HS-5 (cell line): ENCODE data around the gene MAP3K14.

Source experiments
- DNase-seq: peaks from one replicate; pipeline ENCODE4 v3.0.0-alpha.2; 2012; ENCODE audit warnings: low read depth

The MAP3K14 gene

GRCh38 chr17:45338996-45339535 lies 22.2 kb upstream of the MAP3K14 start:
- no peak for DNase-seq

- no peak for DNase-seq
Observed at GRCh38 chr17:45338023-45338781, 21.4 kb upstream of the MAP3K14 start.

DNA sequence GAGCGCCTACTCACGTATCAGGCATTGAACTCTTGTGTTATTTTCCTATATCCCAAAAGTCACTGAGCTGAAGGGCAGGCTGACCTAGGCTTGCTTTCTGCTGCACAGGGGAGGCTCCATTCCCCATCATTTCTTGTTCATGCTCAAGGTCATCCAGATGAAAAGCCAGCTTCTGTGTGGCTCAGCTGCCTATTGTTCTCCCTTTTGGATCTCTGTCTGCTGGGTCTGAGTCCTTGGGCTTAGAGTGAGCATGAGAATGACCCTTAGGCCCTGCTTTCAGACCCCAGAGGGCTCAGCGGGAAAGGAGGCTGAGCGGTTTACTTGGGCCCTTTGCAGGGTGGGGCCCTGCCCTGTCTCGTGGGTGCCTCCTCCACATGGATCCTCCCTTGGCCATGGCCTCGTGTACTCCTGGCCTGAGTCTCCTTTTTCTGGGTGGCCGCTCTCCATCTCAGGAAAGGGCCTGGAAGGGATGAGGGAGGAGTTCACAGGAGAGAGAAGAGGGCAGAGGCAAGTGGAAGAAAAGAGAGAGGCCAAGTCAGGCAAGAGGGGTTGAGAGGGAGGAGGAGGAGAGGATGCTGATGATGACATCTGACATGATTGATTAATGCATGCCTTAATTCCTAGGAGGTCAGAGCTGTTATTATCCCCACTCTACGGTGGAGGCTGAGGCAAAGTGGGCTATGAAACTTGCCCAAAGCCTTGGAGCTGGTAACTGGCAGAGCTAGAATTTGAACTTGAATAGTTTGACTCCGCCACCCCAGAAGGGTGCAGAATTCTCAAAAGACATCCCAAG lies 19.8 kb upstream of the MAP3K14 start:
- no peak for DNase-seq

DNA sequence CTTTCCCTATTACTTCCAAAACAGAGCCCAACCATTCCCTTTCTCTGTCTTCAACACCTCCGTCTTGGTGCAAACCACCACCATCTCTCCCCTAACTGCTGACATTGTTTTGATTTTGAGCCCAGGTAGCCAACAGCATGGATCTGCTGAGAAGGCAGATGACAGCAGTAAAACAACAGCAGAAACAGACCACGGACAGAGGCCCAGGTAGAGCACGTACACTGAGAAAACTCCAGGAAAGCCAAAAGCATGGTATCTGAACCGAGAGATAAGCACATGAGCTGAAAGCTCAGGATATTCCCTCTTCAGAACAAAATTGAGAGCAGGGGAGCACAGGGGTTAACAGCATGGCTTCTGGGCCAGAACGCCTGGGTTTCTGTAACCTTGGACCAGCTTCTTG lies 18.9 kb upstream of the MAP3K14 start:
- DNase-seq, result no peak

DNA sequence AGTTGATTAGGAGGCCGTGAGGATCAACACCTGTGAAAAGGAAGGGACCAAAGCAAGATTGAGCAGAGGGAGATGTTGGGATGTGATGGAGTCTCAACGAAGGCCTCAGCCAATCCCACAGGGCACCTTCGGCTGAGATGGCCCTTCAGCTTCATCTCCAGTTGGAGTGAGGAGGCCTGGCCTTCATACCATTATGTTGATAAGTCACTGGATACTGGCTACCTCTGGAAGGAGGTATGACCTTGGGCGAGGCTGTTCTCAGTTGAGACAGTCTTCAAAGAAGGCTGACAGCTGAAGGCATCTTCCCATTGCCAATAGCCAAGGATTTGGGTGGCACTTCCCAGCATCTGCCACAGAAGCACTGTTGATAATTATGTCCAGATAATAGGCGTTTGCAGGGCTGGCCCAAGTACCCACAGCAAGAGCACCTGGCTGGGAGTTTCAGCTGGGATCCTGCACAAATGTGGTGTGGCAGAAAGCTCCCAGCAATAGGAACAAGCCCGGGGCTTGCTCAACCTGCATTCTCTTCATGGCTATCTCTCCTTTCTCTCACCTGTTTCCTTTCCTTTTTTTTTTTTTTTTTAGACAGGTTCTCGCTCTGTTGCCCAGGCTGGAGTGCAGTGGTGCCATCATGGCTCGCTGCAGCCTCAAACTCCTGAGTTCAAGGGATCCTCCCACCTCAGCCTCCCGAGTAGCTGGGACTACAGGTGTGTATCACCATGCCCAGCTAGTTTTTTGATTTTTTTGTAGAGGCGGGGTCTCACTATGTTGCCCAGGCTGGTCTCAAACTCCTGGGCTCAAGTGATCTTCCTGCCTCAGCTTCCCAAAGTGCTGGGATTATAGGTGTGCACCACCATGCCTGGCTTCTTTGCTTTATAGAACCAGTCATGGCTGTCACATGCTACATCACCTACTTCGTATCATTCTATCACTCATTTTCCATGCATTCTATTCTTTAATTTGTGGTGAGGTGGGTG lies 18.2 kb upstream of the MAP3K14 start:
- no peak for DNase-seq

GRCh38 chr17:45334231-45334630 lies 17.4 kb upstream of the MAP3K14 start:
- no peak for DNase-seq

- no peak for DNase-seq
Observed at GRCh38 chr17:45333702-45334092, 16.9 kb upstream of the MAP3K14 start.

DNA sequence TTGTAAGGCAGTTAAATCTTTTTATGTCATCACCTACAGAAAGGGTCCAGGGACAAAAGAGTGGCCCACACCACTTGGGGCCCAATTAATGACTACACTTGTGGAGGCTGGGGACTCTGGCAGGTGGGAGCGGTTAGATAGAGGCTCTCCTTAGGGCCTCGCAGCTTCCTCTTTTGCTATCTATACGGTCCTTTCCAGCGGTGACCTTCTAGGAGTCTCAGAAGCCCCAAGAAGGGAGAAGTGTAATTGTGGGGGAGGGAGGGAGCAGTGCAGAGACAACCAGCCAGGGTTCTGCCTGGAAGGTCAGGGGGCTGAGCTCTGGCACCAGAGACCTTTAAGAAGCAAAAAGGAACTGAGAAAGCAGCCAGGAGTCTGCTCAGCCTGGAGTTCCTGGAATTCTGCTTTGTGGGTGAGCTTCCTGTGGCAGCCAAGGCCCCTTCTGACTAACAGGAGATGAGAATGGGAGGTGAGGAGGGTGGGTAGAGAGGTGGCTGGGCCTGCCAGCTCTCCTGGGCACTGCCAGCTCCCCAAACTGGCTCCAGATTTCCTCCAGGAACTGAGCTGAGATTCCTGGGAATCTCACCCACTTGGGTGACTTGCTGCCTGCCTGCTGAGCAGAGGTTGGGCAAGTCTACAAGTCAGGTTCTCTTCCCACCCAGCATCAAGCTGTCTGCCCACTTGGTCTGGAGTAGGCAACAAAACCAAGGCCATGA lies 16.3 kb upstream of the MAP3K14 start:
- DNase-seq, result no peak

- DNase-seq, result no peak
Observed at GRCh38 chr17:45332505-45332904, 15.7 kb upstream of the MAP3K14 start.

DNA sequence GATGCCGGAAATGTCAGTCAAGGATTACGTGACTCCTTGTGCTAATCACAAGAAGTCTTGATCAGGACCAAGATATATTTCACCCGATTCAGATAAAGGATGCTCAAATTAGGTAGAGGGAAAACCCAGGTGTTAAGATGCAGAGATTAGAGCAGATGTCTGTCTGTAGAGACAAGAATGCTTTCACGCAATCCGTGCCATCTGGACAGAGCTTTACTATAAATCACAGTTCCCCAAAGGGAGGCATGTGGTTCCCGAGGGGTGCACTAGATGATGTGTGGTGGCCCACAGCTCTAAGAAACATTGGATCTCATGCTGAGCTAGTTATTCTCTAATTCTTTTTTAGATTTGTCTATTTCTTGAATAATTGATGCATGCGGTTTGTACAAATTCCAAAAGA lies 9.8 kb upstream of the MAP3K14 start:
- DNase-seq, result no peak

- no peak for DNase-seq
Observed at GRCh38 chr17:45325810-45326209, 9.0 kb upstream of the MAP3K14 start.

DNA sequence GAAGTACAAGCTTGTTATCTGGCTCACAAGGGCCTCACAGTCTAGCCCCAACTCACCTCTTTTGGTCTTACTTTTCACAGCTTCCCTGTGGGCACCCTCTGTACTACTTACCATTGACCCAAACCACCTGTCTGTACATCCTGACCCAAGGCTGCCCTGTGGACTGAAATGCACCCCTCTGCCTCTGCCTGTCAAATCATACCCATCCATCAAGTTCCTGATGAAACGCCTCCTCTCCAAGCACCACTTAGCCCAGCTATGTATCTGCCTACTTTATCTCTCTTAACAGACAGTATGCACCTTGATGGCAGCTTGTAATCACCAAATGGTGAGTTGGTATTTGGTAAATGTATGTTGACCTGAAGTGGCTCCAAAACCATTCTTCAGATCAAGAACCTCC lies 7.5 kb upstream of the MAP3K14 start:
- no peak for DNase-seq

- DNase-seq, result no peak
Observed at GRCh38 chr17:45322168-45322567, 5.3 kb upstream of the MAP3K14 start.

DNA sequence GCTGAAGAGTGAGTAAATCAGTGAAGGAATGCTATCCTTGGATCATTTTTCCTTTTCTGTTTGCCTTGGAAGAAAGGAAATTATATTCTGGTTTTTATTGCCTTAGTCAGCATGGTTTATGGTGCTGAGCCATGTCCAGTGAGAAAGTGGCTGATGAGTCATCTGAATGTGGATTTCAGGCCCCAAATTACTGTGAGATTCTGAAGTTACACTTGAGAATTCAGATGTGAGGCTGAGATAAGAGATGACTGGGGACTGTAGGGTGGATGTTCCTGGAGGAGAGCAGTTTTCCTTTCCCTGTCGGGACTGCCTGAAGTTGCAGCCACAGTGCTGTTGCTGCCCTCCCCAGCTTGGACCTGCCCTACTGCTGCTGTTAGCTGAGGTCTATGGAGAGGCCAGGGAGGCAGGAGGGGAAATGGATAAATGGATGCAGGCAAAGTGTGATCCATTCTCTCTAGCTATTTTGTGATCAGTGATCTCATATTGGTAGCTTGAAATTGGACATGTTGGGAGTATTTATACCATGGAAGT lies 4.2 kb upstream of the MAP3K14 start:
- peak; percentile 96 for DNase-seq

GRCh38 chr17:45320349-45320930 lies 3.6 kb upstream of the MAP3K14 start:
- peak; percentile 46 for DNase-seq

- DNase-seq, result no peak
Observed at GRCh38 chr17:45319239-45319703, 2.5 kb upstream of the MAP3K14 start.

DNA sequence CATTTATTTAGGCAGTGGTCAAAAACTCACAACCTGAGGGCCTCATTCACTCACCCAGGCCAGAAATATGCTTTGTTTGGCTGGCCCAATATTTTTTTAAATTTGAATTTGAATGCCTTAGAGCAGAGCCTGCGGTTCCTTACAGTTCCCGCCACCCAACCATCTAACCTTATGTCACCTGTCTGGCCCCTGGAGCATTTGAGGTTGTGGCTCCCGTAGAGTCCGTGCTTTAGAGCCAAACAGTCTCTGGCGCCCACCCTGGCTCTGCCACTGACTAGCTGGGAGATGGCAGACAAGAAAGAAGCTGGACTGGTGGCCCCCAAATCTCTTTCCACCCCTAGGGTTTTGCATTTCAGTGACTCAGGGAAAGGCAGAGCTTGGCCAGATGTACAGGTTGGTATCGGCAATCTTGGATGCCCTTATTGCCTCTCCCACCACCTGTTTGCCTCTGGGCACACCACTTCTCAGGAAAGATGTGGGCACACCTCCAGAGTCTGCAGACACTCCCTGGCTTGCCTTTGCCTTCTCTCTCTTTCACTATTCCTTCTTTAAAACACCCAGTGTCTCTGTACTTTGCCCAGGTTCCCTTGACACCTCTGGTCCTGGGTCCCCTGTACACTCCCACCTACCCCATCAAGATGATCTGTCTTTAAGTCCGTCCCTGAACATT lies 1.9 kb upstream of the MAP3K14 start:
- no peak for DNase-seq

DNA sequence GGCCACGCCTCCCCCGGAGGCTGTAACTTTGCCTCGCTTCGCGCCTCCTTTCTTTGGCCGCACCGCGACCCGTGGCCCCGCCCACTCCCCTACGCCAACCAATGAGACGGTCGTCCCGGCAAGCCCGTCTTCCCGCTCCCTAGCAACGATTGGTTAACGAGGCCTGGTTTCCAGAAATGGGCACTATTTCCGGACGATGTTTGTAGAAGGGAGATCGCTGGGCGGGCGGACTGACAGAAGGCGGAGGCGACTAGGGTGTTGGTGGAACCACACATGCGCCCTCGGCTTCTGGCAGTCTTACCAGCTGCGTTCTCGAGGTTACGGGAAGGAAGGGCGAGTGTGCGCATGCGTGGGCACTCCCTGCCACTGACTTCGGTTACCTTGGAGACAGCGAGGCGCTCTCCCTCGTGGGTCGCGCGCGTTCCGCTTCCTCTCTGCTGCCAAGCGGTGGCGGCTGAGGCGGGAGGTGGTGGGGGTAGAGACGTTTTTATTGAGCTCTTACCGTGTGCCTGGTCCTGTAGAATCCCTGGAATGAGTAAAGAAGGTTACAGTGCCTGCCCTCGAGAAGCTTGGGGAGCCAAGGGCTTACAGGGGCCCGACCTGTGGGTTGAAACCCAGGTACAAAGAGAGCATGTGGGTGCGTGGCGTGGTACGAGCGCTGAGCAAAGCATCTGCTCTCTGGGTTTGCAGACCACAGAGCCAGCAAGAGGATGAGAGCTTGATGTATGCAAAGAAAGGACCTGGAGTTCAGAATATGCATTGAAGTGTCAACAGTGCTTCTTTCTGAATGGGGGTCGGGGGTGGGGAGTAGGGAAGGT lies 500 bp upstream of the MAP3K14 start:
- DNase-seq, result peak; percentile 99
